ENCODE data around the gene VKORC1L1. TPM values are rescaled to one million over a fixed set of nuclear protein-coding genes. Genes with fewer than 3 reads are reported as not detected.
"Not testable (repeated sequence)": the region's sequence is repeated elsewhere in the genome, so short reads cannot be mapped to it uniquely, and the experiment has no call there.

Gene VKORC1L1
- total and polyA plus RNA-seq, 9 of the 15 experiments (the other 6 are each of a cell fraction or from before 2014, with no cell fraction given), result 6.8 to 36.5 (median 19.3) TPM

DNA sequence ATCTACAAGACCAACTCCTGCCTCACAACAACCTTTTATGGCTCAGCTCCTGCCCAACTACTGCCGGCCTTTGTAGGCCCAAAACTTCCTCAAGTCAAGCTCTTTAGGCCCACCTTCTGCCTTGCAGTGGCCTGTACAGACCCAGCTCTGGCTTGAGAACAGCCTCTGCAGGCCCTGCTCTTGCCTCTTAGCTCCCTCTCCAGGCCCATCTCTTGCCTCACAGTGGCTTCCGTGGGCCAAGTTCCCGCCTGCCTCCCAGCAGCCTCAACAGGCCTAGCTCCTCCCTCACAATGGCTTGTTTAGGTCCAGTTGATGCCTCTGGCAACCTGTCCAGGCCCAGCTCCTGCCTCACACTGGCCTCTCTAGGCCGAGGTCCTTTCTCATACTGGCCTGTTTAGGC lies 32.4 kb upstream of the VKORC1L1 start:
- CTCF ChIA-PET (ENCODE audit: low intra/inter-chr PET ratio), result no interaction called here
- no TSS peak for BruUV-seq (replicated peaks)
- Histone ChIP-seq H3K79me2 (ENCODE audit: control insufficient read depth, insufficient read depth, low read length) (no peaks in the 10 kb centered on the region), H3K27me3 (ENCODE audit: control insufficient read depth in 2 of 2, insufficient read depth in 2 of 2, low read length in 2 of 2) (no peaks in the 10 kb centered on the region), H3K4me2 (ENCODE audit: insufficient read depth, low read length) (no peak overlapping the region), H2AFZ (ENCODE audit: low read depth, low read length) (no peak overlapping the region), H4K20me1 (replicated peaks; ENCODE audit: control insufficient read depth, insufficient read depth, low read length) (no peaks in the 10 kb centered on the region), H3K36me3 (ENCODE audit: control insufficient read depth, insufficient read depth, low read length) (peaks cover 2% of the 10 kb centered on the region; the same call in 1 of the 3 replicates), H3K9ac (ENCODE audit: insufficient read depth in 1 of 2, low read depth in 2 of 2, low read length in 2 of 2) (peak overlapping the region in 1 of 2 experiments; percentile 79; a peak in 2 of 4 replicates), H3K4me3 (no peak overlapping the region), H3K27ac (ENCODE audit: extremely low read depth, low read depth, low read length) (no peak overlapping the region), H3K9me1 (ENCODE audit: control insufficient read depth, insufficient read depth, low read length) (no peaks in the 10 kb centered on the region), H3K4me1 (replicated peaks in 1 of 2; ENCODE audit: control insufficient read depth in 2 of 2, insufficient read depth in 2 of 2, low read length in 2 of 2) (0 out of 5 replicates have a peak, but pooled peaks cover 0 to 3% of the 10 kb centered on the region in 2 experiments), H3K9me3 (replicated peaks; ENCODE audit: control insufficient read depth, insufficient read depth, low read depth, low read length) (no peaks in the 10 kb centered on the region)
- intact Hi-C loops (cut with micrococcal nuclease) (no loop called here), in situ Hi-C loops (cut with MboI) (no loop called here)
- POLR2A ChIA-PET, result interaction anchor here (0.6 to 1.0 kb wide), 7 partner anchors 8 to 1155 kb away, joined by 3 to 4 read pairs (median 3); partner anchors contain the start of gene SBDS
- FAIRE-seq (no peak), ATAC-seq (peak; percentile 68), DNase-seq (ENCODE audit: extremely low read depth in 1 of 4, low spot score in 3 of 4) (no peak)
- 57% methylated on average over 4 of the region's 4 CpGs for WGBS (ENCODE audit: insufficient coverage, low coverage, missing lambda C conversion rate)
- TF ChIP-seq CTCF (IDR thresholded peaks at IDR 0.05 in 2 of 3, conservative IDR thresholded peaks at IDR 0.05 in 1 of 3; ENCODE audit: insufficient read depth in 2 of 3, low read depth in 1 of 3, low read length in 3 of 3) (peak in 2 of 3 experiments; percentile 11 to 26; a peak in 2 of 6 replicates), RBM17 (IDR thresholded peaks at IDR 0.05; ENCODE audit: borderline replicate concordance, low read depth, low read length) (no peak)

DNA sequence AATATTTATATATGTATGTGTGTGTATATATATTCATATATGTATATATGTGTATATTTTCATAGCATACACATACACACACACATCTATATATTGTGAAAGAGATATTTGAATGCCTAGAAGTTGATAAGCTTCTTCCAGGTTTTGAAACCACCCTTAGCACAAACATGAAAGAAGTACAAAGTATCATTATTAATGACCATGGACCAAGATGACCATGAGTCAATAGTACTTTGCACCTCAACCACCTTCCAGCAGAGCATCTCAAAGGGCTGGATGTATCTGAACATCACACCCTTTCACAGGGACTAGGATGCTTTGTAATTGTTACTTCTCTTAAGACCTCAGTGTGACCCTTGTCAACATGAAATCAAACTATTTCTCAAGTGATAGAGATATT lies 29.3 kb upstream of the VKORC1L1 start:
- BruUV-seq (replicated peaks); in situ Hi-C loops (cut with MboI); intact Hi-C loops (cut with micrococcal nuclease); POLR2A ChIA-PET; CTCF ChIA-PET (ENCODE audit: low intra/inter-chr PET ratio); H3K4me1 ChIP-seq (replicated peaks in 1 of 2; ENCODE audit: control insufficient read depth in 2 of 2, insufficient read depth in 2 of 2, low read length in 2 of 2); H3K9me1 ChIP-seq (ENCODE audit: control insufficient read depth, insufficient read depth, low read length); H3K27me3 ChIP-seq (ENCODE audit: control insufficient read depth in 2 of 2, insufficient read depth in 2 of 2, low read length in 2 of 2); H3K79me2 ChIP-seq (ENCODE audit: control insufficient read depth, insufficient read depth, low read length); H3K9ac ChIP-seq (ENCODE audit: insufficient read depth in 1 of 2, low read depth in 2 of 2, low read length in 2 of 2); H3K4me3 ChIP-seq; FAIRE-seq; H3K36me3 ChIP-seq (ENCODE audit: control insufficient read depth, insufficient read depth, low read length); ATAC-seq; H2AFZ ChIP-seq (ENCODE audit: low read depth, low read length); H4K20me1 ChIP-seq (replicated peaks; ENCODE audit: control insufficient read depth, insufficient read depth, low read length); H3K27ac ChIP-seq (ENCODE audit: extremely low read depth, low read depth, low read length); H3K4me2 ChIP-seq (ENCODE audit: insufficient read depth, low read length); DNase-seq (ENCODE audit: extremely low read depth in 1 of 4, low spot score in 3 of 4); H3K9me3 ChIP-seq (replicated peaks; ENCODE audit: control insufficient read depth, insufficient read depth, low read depth, low read length): not testable (repeated sequence)
